Measurements from ENCODE around the gene SP140. TPM values are rescaled to one million over a fixed set of nuclear protein-coding genes. Genes with fewer than 3 reads are reported as not detected.
A peak's percentile ranks its signal among the peaks of the same experiment; 100 is the strongest.

The SP140 gene
- total RNA-seq (100 to 1,000 TPM in 1 of 7 donors, 10 to 100 TPM in 6; 51.3 to 110 (median 80.8) TPM), polyA plus RNA-seq (10 to 100 TPM; 51.7 to 61.5 (median 55.8) TPM)
- long read RNA-seq, donor 1, partial matches to known transcripts = 24 of 26 reads
- long read RNA-seq, donor 1, other reads (novel, unspliced or antisense) = 0 of 26 reads
- long read RNA-seq, donor 2, partial matches to known transcripts = 0 of 10 reads
- long read RNA-seq, donor 2, other reads (novel, unspliced or antisense) = 6 of 10 reads

- no peaks in the 10 kb centered on the region for H3K27me3 ChIP-seq (replicated peaks in 1 of 7)
- TF ChIP-seq CTCF (IDR thresholded peaks at IDR 0.05 in 8 of 11, conservative IDR thresholded peaks at IDR 0.05 in 3 of 11) (no peak), POLR2A (IDR thresholded peaks at IDR 0.05) (peak; percentile 35 to 91 (median 79)), POLR2AphosphoS5 (IDR thresholded peaks at IDR 0.05) (peak; percentile 72 to 98 (median 93))
- peaks cover 0 to under 1% (median 0%) of the 10 kb centered on the region in 6 donors for H3K36me3 ChIP-seq
- intact Hi-C loops (cut with DNase I; ENCODE audit: low total_unique reads) = no loop called here
- peak within 1 kb of the TSS; percentile 82 to 97 (median 89) for H3K27ac ChIP-seq
- peak; percentile 93 for DNase-seq
- H3K9me3 ChIP-seq = peaks cover 0 to 10% (median 7%) of the 10 kb centered on the region in 8 donors
- WGBS, 5 donors = 28 to 50% (median 32%) methylated on average over 8 of the region's 8 CpGs
- H3K4me1 ChIP-seq = peaks cover 6 to 100% (median 56%) of the 10 kb centered on the region in 6 donors
- H3K4me3 ChIP-seq = peak within 1 kb of the TSS; percentile 12 to 74 (median 40)
Measured at GRCh38 chr2:230225486-230225885, at the start of gene SP140. TSS of gene SP140 (plus strand) at chr2:230225736. CDS start at chr2:230225845, 109 bp downstream.

GRCh38 chr2:230176996-230177395 is 48.5 kb upstream of the SP140 start:
- Histone ChIP-seq H3K4me1 (no peaks in the 10 kb centered on the region), H3K36me3 (peaks cover 0 to 100% (median 96%) of the 10 kb centered on the region in 6 donors), H3K27me3 (replicated peaks in 1 of 7) (no peaks in the 10 kb centered on the region), H3K27ac (no peak overlapping the region), H3K9me3 (no peaks in the 10 kb centered on the region), H3K4me3 (no peak overlapping the region)
- intact Hi-C loops (cut with DNase I; ENCODE audit: low total_unique reads) = no loop called here
- TF ChIP-seq POLR2AphosphoS5 (IDR thresholded peaks at IDR 0.05) (no peak), POLR2A (IDR thresholded peaks at IDR 0.05) (no peak), CTCF (IDR thresholded peaks at IDR 0.05 in 8 of 11, conservative IDR thresholded peaks at IDR 0.05 in 3 of 11) (no peak)
- no peak for DNase-seq
- WGBS, 5 donors = 77 to 100% (median 84%) methylated on average over 3 of the region's 3 CpGs

GRCh38 chr2:230178546-230179485 is 46.7 kb upstream of the SP140 start:
- WGBS, 5 donors = 87 to 95% (median 92%) methylated on average over 7 of the region's 7 CpGs
- peaks cover 6 to 100% (median 96%) of the 10 kb centered on the region in 6 donors for H3K36me3 ChIP-seq
- no peak for DNase-seq

More at GRCh38 chr2:230178546-230179485, 46.7 kb upstream of the SP140 start:
- Histone ChIP-seq H3K9me3 (no peaks in the 10 kb centered on the region), H3K4me1 (no peaks in the 10 kb centered on the region), H3K4me3 (no peak overlapping the region), H3K27me3 (replicated peaks in 1 of 7) (no peaks in the 10 kb centered on the region), H3K27ac (no peak overlapping the region)
- intact Hi-C loops (cut with DNase I; ENCODE audit: low total_unique reads) = no loop called here
- TF ChIP-seq POLR2AphosphoS5 (IDR thresholded peaks at IDR 0.05) (no peak), CTCF (IDR thresholded peaks at IDR 0.05 in 8 of 11, conservative IDR thresholded peaks at IDR 0.05 in 3 of 11) (no peak), POLR2A (IDR thresholded peaks at IDR 0.05) (no peak)

All from spleen (tissue), 13 donors.